ENCODE results near the gene TTC28. TPM values are rescaled to one million over a fixed set of nuclear protein-coding genes. Genes with fewer than 3 reads are reported as not detected.

TTC28 gene
- total RNA-seq, 5 donors from 2014 or later (not counting 1 experiment from before 2014, with no cell fraction given), result 2.3 to 7.8 (median 3.0) TPM

GRCh38 chr22:28030473-28030872, 649.2 kb downstream of the TTC28 start:
- Histone ChIP-seq H3K9me3 (no peaks in the 10 kb centered on the region), H3K4me1 (ENCODE audit: control insufficient read depth in 1 of 2, extremely low read depth in 1 of 2, insufficient read depth in 2 of 2, low read length in 2 of 2) (peaks cover 2 to 9% of the 10 kb centered on the region in 2 experiments), H3K27me3 (replicated peaks in 1 of 2; ENCODE audit: control insufficient read depth in 2 of 2, extremely low read depth in 1 of 2, insufficient read depth in 2 of 2, low read length in 1 of 2) (peaks cover 0 to 19% of the 10 kb centered on the region in 2 experiments), H3K27ac (ENCODE audit: low read length) (no peak overlapping the region), H3K4me3 (ENCODE audit: control insufficient read depth in 1 of 2, extremely low read depth in 1 of 2, low read length in 1 of 2) (no peak overlapping the region), H3K36me3 (ENCODE audit: control insufficient read depth in 2 of 2, extremely low read depth in 1 of 2, insufficient read depth in 1 of 2, low read length in 1 of 2) (peaks cover 0 to 11% of the 10 kb centered on the region in 2 donors)
- Mint-ChIP-seq H3K36me3 (no peaks in the 10 kb centered on the region), H3K27me3 (peaks cover 0 to 4% of the 10 kb centered on the region in 2 donors), H3K9me3 (no peaks in the 10 kb centered on the region), H3K27ac (no peak overlapping the region), H3K4me1 (peaks cover 5 to 11% (median 7%) of the 10 kb centered on the region in 3 donors), H3K4me3 (no peak overlapping the region)
- ATAC-seq (replicated peaks in 1 of 4), result no peak
- ChIA-PET POLR2A (no interaction called here), CTCF (no interaction called here)
- DNase-seq, result no peak
- WGBS (ENCODE audit: insufficient coverage), result no CpG with 5 or more reads among the region's 4 CpGs

GRCh38 chr22:28029956-28030355, 649.7 kb downstream of the TTC28 start:
- Mint-ChIP-seq H3K36me3 (no peaks in the 10 kb centered on the region), H3K27ac (no peak overlapping the region), H3K27me3 (peaks cover 0 to 3% of the 10 kb centered on the region in 2 donors), H3K4me3 (no peak overlapping the region), H3K4me1 (peaks cover 2 to 6% (median 2%) of the 10 kb centered on the region in 3 donors), H3K9me3 (no peaks in the 10 kb centered on the region)
- no peak for DNase-seq
- Histone ChIP-seq H3K27ac (ENCODE audit: low read length) (no peak overlapping the region), H3K4me1 (ENCODE audit: control insufficient read depth in 1 of 2, extremely low read depth in 1 of 2, insufficient read depth in 2 of 2, low read length in 2 of 2) (peaks cover 2 to 4% of the 10 kb centered on the region in 2 experiments), H3K36me3 (ENCODE audit: control insufficient read depth in 2 of 2, extremely low read depth in 1 of 2, insufficient read depth in 1 of 2, low read length in 1 of 2) (peaks cover 0 to 11% of the 10 kb centered on the region in 2 donors), H3K9me3 (no peaks in the 10 kb centered on the region), H3K27me3 (replicated peaks in 1 of 2; ENCODE audit: control insufficient read depth in 2 of 2, extremely low read depth in 1 of 2, insufficient read depth in 2 of 2, low read length in 1 of 2) (peaks cover 0 to 14% of the 10 kb centered on the region in 2 experiments), H3K4me3 (ENCODE audit: control insufficient read depth in 1 of 2, extremely low read depth in 1 of 2, low read length in 1 of 2) (no peak overlapping the region)
- ATAC-seq (replicated peaks in 1 of 4), result no peak
- ChIA-PET CTCF (no interaction called here), POLR2A (no interaction called here)
- 83% methylated on average over 9 of the region's 9 CpGs for WGBS (ENCODE audit: insufficient coverage)

- H3K4me3 Mint-ChIP-seq, result no peak overlapping the region
- no peaks in the 10 kb centered on the region for H3K36me3 Mint-ChIP-seq
- no peaks in the 10 kb centered on the region for H3K9me3 Mint-ChIP-seq
- Histone ChIP-seq H3K27me3 (replicated peaks in 1 of 2; ENCODE audit: control insufficient read depth in 2 of 2, extremely low read depth in 1 of 2, insufficient read depth in 2 of 2, low read length in 1 of 2) (peaks cover 0 to 9% of the 10 kb centered on the region in 2 experiments), H3K4me1 (ENCODE audit: control insufficient read depth in 1 of 2, extremely low read depth in 1 of 2, insufficient read depth in 2 of 2, low read length in 2 of 2) (no peaks in the 10 kb centered on the region), H3K9me3 (no peaks in the 10 kb centered on the region), H3K27ac (ENCODE audit: low read length) (no peak overlapping the region), H3K4me3 (ENCODE audit: control insufficient read depth in 1 of 2, extremely low read depth in 1 of 2, low read length in 1 of 2) (no peak overlapping the region), H3K36me3 (ENCODE audit: control insufficient read depth in 2 of 2, extremely low read depth in 1 of 2, insufficient read depth in 1 of 2, low read length in 1 of 2) (peaks cover 0 to 11% of the 10 kb centered on the region in 2 donors)
- CTCF ChIA-PET, result no interaction called here
- H3K27me3 Mint-ChIP-seq, result peaks cover 0 to 2% of the 10 kb centered on the region in 2 donors
- WGBS (ENCODE audit: insufficient coverage), result 65% methylated on average over 4 of the region's 6 CpGs
- DNase-seq (no peak), ATAC-seq (replicated peaks in 1 of 4) (no peak)
- peaks cover 0 to under 1% (median 0%) of the 10 kb centered on the region in 3 donors for H3K4me1 Mint-ChIP-seq
- POLR2A ChIA-PET, result no interaction called here
- no peak overlapping the region for H3K27ac Mint-ChIP-seq
These were observed 650.3 kb downstream of the TTC28 start for GRCh38 chr22:28029201-28029948.

- ATAC-seq (replicated peaks in 1 of 4) (no peak), DNase-seq (no peak)
- Mint-ChIP-seq H3K4me3 (no peak overlapping the region), H3K36me3 (no peaks in the 10 kb centered on the region), H3K27ac (no peak overlapping the region), H3K27me3 (no peaks in the 10 kb centered on the region), H3K4me1 (no peaks in the 10 kb centered on the region), H3K9me3 (no peaks in the 10 kb centered on the region)
- Histone ChIP-seq H3K36me3 (ENCODE audit: control insufficient read depth in 2 of 2, extremely low read depth in 1 of 2, insufficient read depth in 1 of 2, low read length in 1 of 2) (peaks cover 0 to 11% of the 10 kb centered on the region in 2 donors), H3K9me3 (no peaks in the 10 kb centered on the region), H3K4me3 (ENCODE audit: control insufficient read depth in 1 of 2, extremely low read depth in 1 of 2, low read length in 1 of 2) (no peak overlapping the region), H3K27ac (ENCODE audit: low read length) (no peak overlapping the region), H3K27me3 (replicated peaks in 1 of 2; ENCODE audit: control insufficient read depth in 2 of 2, extremely low read depth in 1 of 2, insufficient read depth in 2 of 2, low read length in 1 of 2) (peaks cover 0 to 5% of the 10 kb centered on the region in 2 experiments), H3K4me1 (ENCODE audit: control insufficient read depth in 1 of 2, extremely low read depth in 1 of 2, insufficient read depth in 2 of 2, low read length in 2 of 2) (no peaks in the 10 kb centered on the region)
- POLR2A ChIA-PET, result no interaction called here
- 94% methylated on average over 9 of the region's 13 CpGs for WGBS (ENCODE audit: insufficient coverage)
- CTCF ChIA-PET, result no interaction called here
These were observed 651.9 kb downstream of the TTC28 start for GRCh38 chr22:28027453-28028448.

GRCh38 chr22:28025866-28026575, 653.6 kb downstream of the TTC28 start:
- H3K4me3 ChIP-seq (ENCODE audit: control insufficient read depth in 1 of 2, extremely low read depth in 1 of 2, low read length in 1 of 2), result no peak overlapping the region
- peak in 1 of 35 experiments; percentile 12 for DNase-seq
- ATAC-seq (replicated peaks in 1 of 4), result no peak
- CTCF ChIA-PET, result no interaction called here
- no peak overlapping the region for H3K27ac ChIP-seq (ENCODE audit: low read length)
- Mint-ChIP-seq H3K4me1 (no peaks in the 10 kb centered on the region), H3K36me3 (no peaks in the 10 kb centered on the region), H3K9me3 (no peaks in the 10 kb centered on the region), H3K4me3 (no peak overlapping the region), H3K27me3 (no peaks in the 10 kb centered on the region), H3K27ac (no peak overlapping the region)
- 88% methylated on average over 6 of the region's 12 CpGs for WGBS (ENCODE audit: insufficient coverage)
- POLR2A ChIA-PET, result no interaction called here
- H3K4me1 ChIP-seq (ENCODE audit: control insufficient read depth in 1 of 2, extremely low read depth in 1 of 2, insufficient read depth in 2 of 2, low read length in 2 of 2), result no peaks in the 10 kb centered on the region
- peaks cover 0 to 11% of the 10 kb centered on the region in 2 donors for H3K36me3 ChIP-seq (ENCODE audit: control insufficient read depth in 2 of 2, extremely low read depth in 1 of 2, insufficient read depth in 1 of 2, low read length in 1 of 2)
- H3K9me3 ChIP-seq, result no peaks in the 10 kb centered on the region
- peaks cover 0 to 5% of the 10 kb centered on the region in 2 experiments for H3K27me3 ChIP-seq (replicated peaks in 1 of 2; ENCODE audit: control insufficient read depth in 2 of 2, extremely low read depth in 1 of 2, insufficient read depth in 2 of 2, low read length in 1 of 2)

GRCh38 chr22:28025333-28025732, 654.3 kb downstream of the TTC28 start:
- Mint-ChIP-seq H3K4me1 (no peaks in the 10 kb centered on the region), H3K27me3 (no peaks in the 10 kb centered on the region), H3K9me3 (no peaks in the 10 kb centered on the region), H3K27ac (no peak overlapping the region), H3K36me3 (no peaks in the 10 kb centered on the region), H3K4me3 (no peak overlapping the region)
- Histone ChIP-seq H3K27me3 (replicated peaks in 1 of 2; ENCODE audit: control insufficient read depth in 2 of 2, extremely low read depth in 1 of 2, insufficient read depth in 2 of 2, low read length in 1 of 2) (peaks cover 0 to 11% of the 10 kb centered on the region in 2 experiments), H3K4me3 (ENCODE audit: control insufficient read depth in 1 of 2, extremely low read depth in 1 of 2, low read length in 1 of 2) (no peak overlapping the region), H3K36me3 (ENCODE audit: control insufficient read depth in 2 of 2, extremely low read depth in 1 of 2, insufficient read depth in 1 of 2, low read length in 1 of 2) (peaks cover 0 to 11% of the 10 kb centered on the region in 2 donors), H3K9me3 (no peaks in the 10 kb centered on the region), H3K4me1 (ENCODE audit: control insufficient read depth in 1 of 2, extremely low read depth in 1 of 2, insufficient read depth in 2 of 2, low read length in 2 of 2) (peaks cover 0 to under 1% of the 10 kb centered on the region in 2 experiments), H3K27ac (ENCODE audit: low read length) (no peak overlapping the region)
- WGBS (ENCODE audit: insufficient coverage), result 91% methylated on average over 6 of the region's 7 CpGs
- no peak for DNase-seq
- ChIA-PET POLR2A (no interaction called here), CTCF (no interaction called here)
- ATAC-seq (replicated peaks in 1 of 4), result no peak

Measured in T-cell (primary cell).